ENCODE data around the gene RNF123.
"Not testable (repeated sequence)": the region's sequence is repeated elsewhere in the genome, so short reads cannot be mapped to it uniquely, and the experiment has no call there.

DNA sequence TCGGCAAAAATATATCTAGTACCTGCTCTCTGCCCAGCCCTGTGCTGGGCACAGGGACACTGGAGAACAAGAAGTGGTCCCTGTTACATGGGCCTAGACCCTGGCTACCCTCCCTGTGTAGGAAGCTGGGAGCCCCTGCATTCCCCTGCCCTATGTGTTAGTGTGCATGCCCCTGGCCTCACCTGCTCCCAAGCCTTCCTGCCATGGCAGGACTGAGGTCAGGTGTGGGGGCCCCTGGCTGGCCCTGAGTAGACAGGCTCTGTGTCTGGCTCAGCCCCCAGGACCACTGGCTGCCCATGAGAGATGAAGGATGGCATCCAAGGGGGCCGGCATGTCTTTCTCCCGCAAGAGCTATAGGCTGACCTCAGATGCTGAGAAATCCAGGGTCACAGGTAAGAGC lies 1.5 kb downstream of the RNF123 start:
- TF ChIP-seq NFYB (CRISPR knock-in tag; conservative IDR thresholded peaks at IDR 0.05; ENCODE audit: low read depth); CREB1 (CRISPR knock-in tag; IDR thresholded peaks at IDR 0.05); TP53 (CRISPR knock-in tag; IDR thresholded peaks at IDR 0.05); ELF4 (CRISPR knock-in tag; IDR thresholded peaks at IDR 0.05; ENCODE audit: low read depth); MAX (CRISPR knock-in tag; IDR thresholded peaks at IDR 0.05); ATF2 (CRISPR knock-in tag; IDR thresholded peaks at IDR 0.05; ENCODE audit: borderline replicate concordance, low read depth); SP1 (CRISPR knock-in tag; conservative IDR thresholded peaks at IDR 0.05); TEAD1 (CRISPR knock-in tag; IDR thresholded peaks at IDR 0.05); IRF1 (CRISPR knock-in tag; IDR thresholded peaks at IDR 0.05); ETV6 (CRISPR knock-in tag; IDR thresholded peaks at IDR 0.05); NR2C2 (CRISPR knock-in tag; IDR thresholded peaks at IDR 0.05); MXD4 (CRISPR knock-in tag; IDR thresholded peaks at IDR 0.05; ENCODE audit: borderline replicate concordance); USF2 (CRISPR knock-in tag; IDR thresholded peaks at IDR 0.05): not testable (repeated sequence)
- TF ChIP-seq, protein P1, sequence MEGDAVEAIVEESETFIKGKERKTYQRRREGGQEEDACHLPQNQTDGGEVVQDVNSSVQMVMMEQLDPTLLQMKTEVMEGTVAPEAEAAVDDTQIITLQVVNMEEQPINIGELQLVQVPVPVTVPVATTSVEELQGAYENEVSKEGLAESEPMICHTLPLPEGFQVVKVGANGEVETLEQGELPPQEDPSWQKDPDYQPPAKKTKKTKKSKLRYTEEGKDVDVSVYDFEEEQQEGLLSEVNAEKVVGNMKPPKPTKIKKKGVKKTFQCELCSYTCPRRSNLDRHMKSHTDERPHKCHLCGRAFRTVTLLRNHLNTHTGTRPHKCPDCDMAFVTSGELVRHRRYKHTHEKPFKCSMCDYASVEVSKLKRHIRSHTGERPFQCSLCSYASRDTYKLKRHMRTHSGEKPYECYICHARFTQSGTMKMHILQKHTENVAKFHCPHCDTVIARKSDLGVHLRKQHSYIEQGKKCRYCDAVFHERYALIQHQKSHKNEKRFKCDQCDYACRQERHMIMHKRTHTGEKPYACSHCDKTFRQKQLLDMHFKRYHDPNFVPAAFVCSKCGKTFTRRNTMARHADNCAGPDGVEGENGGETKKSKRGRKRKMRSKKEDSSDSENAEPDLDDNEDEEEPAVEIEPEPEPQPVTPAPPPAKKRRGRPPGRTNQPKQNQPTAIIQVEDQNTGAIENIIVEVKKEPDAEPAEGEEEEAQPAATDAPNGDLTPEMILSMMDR (IDR thresholded peaks at IDR 0.05) = not testable (repeated sequence)
